Erythroblast (primary cell): ENCODE measurements around the gene SESTD1.

Source experiments
- GATA1 ChIP-seq: IDR thresholded peaks from 2 replicates; pipeline ENCODE4 v1.6.1; 2011; ENCODE audit warnings: low read depth, mild to moderate bottlenecking, control low read depth, low read length, moderate library complexity
- POLR2A ChIP-seq: IDR thresholded peaks from 2 replicates; pipeline ENCODE4 v1.6.1; 2011; ENCODE audit warnings: mild to moderate bottlenecking, low read length

DNA sequence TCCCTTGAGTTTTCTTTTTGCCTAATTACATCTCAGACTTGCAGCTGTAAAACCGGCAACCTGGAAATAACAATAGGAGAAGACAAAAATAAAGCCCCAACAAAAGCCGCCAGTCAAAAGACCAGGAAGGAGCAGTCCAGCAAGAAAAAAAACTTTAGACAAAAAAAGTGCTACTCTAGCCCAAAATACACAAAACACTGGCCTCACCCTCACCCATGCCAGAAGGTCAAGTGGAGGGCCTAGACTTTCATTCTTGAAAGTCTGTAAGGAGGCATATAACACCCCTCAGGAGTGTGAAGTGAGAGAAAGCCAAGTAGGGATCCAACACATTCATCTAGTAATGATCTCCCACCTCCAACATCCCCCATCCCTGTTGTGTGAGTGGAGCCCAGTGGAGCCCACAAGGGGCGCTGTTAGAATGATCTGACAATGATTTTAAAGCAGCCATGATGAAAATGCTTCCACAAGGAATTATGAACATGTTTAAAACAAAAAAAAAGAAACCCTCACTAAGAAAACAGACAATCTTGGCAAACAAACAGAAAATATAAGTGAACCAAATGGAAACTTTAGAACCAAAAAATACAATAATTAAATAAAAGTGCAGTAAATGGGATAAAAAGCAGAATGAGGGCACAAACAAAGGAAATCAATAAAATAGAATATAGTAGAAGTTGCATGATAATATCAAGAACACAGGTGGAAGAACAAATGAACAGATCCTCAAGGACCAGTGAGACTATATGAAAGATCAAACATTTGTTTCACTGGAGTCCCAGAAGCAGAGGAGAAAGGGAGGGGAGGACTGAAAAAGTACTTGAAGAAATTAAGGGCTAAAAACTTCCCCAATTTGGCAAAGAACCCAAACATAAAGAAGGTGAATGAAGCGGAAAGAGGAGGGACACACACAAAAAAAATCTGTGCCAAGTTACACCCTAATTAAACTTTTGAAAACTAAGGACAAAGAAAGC is 23.9 kb downstream of the SESTD1 start:
- TF ChIP-seq POLR2A (no peak), GATA1 (no peak)
